OCI-LY7 (cell line): ENCODE measurements around the gene OVCH2. TPM values are rescaled to one million over a fixed set of nuclear protein-coding genes. Genes with fewer than 3 reads are reported as not detected.
A peak's percentile ranks its signal among the peaks of the same experiment; 100 is the strongest.

Experiments
- BruUV-seq: library from RNA; stranded (reverse); fragments of 400-500 nt; replicated peaks from 2 replicates; lab custom pipeline; 2021; lab: Mats Ljungman, UMichigan
- CTCF ChIA-PET: fragments of 300-600 bp; sonication (Branson Sonifier 250); formaldehyde crosslinking; loops from one replicate; lab custom pipeline; 2022; ENCODE audit warnings: antibody characterized with exemption; ENCODE audit not compliant: unreplicated experiment; lab: Charles Lee
- POLR2A ChIA-PET: fragments of 300-600 bp; sonication (Branson Sonifier 250); formaldehyde crosslinking; loops from one replicate; lab custom pipeline; 2022; ENCODE audit warnings: antibody characterized with exemption; lab: Charles Lee
- DNase-seq: peaks from one replicate; pipeline ENCODE4 v3.0.0-alpha.2; 2015; ENCODE audit warnings: low spot score
- H2AFZ ChIP-seq: fragments of 200-600 bp; sonication (generic), shearing (Covaris generic); 2 replicates; pipeline ENCODE4 v1.6.1; 2014; ENCODE audit warnings: mild to moderate bottlenecking, antibody characterized with exemption, low read length, moderate library complexity
- H3K27ac ChIP-seq: fragments of 200-600 bp; sonication (generic); 2 replicates; pipeline ENCODE4 v1.5.1; 2014; ENCODE audit warnings: mixed run types, low read depth, mild to moderate bottlenecking, moderate library complexity, low read length, inconsistent platforms; ENCODE audit not compliant: poor library complexity, severe bottlenecking
- H3K36me3 ChIP-seq: fragments of 200-600 bp; sonication (generic); 2 replicates; pipeline ENCODE4 v1.6.1; 2014; ENCODE audit warnings: mild to moderate bottlenecking, antibody characterized with exemption, low read length, moderate library complexity, mixed read lengths; ENCODE audit not compliant: insufficient read depth
- H3K4me1 ChIP-seq: fragments of 200-600 bp; sonication (generic); 2 replicates; pipeline ENCODE4 v1.5.1; 2014; ENCODE audit warnings: mild to moderate bottlenecking, low read length; ENCODE audit not compliant: insufficient read depth, poor library complexity, severe bottlenecking
- H3K4me2 ChIP-seq: fragments of 200-600 bp; sonication (generic); 2 replicates; pipeline ENCODE4 v1.6.1; 2014; ENCODE audit warnings: mild to moderate bottlenecking, low read length
- H3K4me3 ChIP-seq: fragments of 200-600 bp; sonication (generic); 2 replicates; pipeline ENCODE4 v1.5.1; 2014; ENCODE audit warnings: mild to moderate bottlenecking, low read depth, low read length; ENCODE audit not compliant: poor library complexity, severe bottlenecking
- H3K79me2 ChIP-seq: fragments of 200-600 bp; sonication (generic); 2 replicates; pipeline ENCODE4 v1.6.1; 2016; ENCODE audit warnings: low read depth, mild to moderate bottlenecking, low read length, moderate library complexity, mixed read lengths; ENCODE audit not compliant: insufficient read depth
- H3K9me2 ChIP-seq: fragments of 200-600 bp; sonication (generic); 2 replicates; pipeline ENCODE4 v1.6.1; 2016; ENCODE audit warnings: mild to moderate bottlenecking, low read length, mixed read lengths; ENCODE audit not compliant: insufficient read depth
- H3K9me3 ChIP-seq: fragments of 200-600 bp; sonication (generic); 2 replicates; pipeline ENCODE4 v1.6.1; 2014; ENCODE audit warnings: mild to moderate bottlenecking, mixed run types, low read length, mixed read lengths
- H4K20me1 ChIP-seq: fragments of 200-600 bp; sonication (generic); 2 replicates; pipeline ENCODE4 v1.6.1; 2014; ENCODE audit warnings: mild to moderate bottlenecking, antibody characterized with exemption, low read length, moderate library complexity, mixed read lengths; ENCODE audit not compliant: insufficient read depth
- EZH2phosphoT487 ChIP-seq: fragments of 200-600 bp; sonication (generic); IDR thresholded peaks from 2 replicates; pipeline ENCODE4 v1.6.1; 2018; ENCODE audit warnings: low read depth, borderline replicate concordance, mild to moderate bottlenecking, mixed run types, antibody characterized with exemption, low read length, moderate library complexity, mixed read lengths
- intact Hi-C: fragments of 100-400 bp; cut with micrococcal nuclease; formaldehyde crosslinking; loops from one replicate; pipeline ENCODE4 v1.10.0; 2022; ENCODE audit not compliant: unreplicated experiment
- total RNA-seq, 2 experiments: library from RNA; depleted of rRNA in 1 of 2; stranded (reverse); fragments of >200 nt in 1 of 2; shearing (Covaris generic) in 1 of 2; gene quantifications; 2 replicates each; pipeline ENCODE4 v1.2.3, GENCODE V29; 2014 to 2022
- TF ChIP-seq, protein P1 (sequence below): fragments of 200-600 bp; sonication (generic); conservative IDR thresholded peaks from 2 replicates; pipeline ENCODE4 v1.5.1; 2014; ENCODE audit warnings: mild to moderate bottlenecking, antibody characterized with exemption, low read length, moderate library complexity, mixed read lengths

Gene OVCH2
- total RNA-seq, 2 experiments from 2014 or later = not detected

DNA sequence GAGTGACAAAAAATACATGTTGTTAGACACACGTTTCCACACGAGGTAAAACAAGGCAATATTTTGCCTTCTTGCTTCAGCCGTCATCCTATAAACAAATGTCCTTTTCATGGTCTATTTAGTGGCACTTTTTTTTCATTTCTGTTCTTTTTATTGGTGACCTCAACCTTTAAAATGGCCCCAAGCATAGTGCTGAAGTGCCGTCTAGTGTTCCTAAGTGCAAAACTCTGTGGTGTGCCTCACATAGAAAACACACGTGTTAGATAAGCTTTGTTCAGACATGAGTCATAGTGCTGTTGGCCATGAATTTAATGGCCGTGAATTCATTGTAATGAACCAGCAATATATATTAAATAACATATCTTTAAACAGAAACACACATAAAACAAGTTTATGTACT, 15.6 kb downstream of the OVCH2 start:
- Histone ChIP-seq H3K9me2 (no peaks in the 10 kb centered on the region), H3K4me3 (no peak overlapping the region), H3K4me1 (no peaks in the 10 kb centered on the region), H3K9me3 (no peaks in the 10 kb centered on the region), H3K36me3 (no peaks in the 10 kb centered on the region), H3K4me2 (no peak overlapping the region), H3K27ac (no peak overlapping the region), H3K79me2 (no peaks in the 10 kb centered on the region), H4K20me1 (no peaks in the 10 kb centered on the region), H2AFZ (0 out of 2 replicates have a peak overlapping the region, but pooled peaks have one; percentile 27)
- DNase-seq = no peak
- ChIA-PET POLR2A (no interaction called here), CTCF (no interaction called here)
- intact Hi-C loops = loop anchor here (5.0 kb wide), 1 partner anchor 248 kb away; no protein-coding TSS in a partner anchor
- BruUV-seq = no TSS peak
- TF ChIP-seq EZH2phosphoT487 = no peak
- TF ChIP-seq, protein P1, sequence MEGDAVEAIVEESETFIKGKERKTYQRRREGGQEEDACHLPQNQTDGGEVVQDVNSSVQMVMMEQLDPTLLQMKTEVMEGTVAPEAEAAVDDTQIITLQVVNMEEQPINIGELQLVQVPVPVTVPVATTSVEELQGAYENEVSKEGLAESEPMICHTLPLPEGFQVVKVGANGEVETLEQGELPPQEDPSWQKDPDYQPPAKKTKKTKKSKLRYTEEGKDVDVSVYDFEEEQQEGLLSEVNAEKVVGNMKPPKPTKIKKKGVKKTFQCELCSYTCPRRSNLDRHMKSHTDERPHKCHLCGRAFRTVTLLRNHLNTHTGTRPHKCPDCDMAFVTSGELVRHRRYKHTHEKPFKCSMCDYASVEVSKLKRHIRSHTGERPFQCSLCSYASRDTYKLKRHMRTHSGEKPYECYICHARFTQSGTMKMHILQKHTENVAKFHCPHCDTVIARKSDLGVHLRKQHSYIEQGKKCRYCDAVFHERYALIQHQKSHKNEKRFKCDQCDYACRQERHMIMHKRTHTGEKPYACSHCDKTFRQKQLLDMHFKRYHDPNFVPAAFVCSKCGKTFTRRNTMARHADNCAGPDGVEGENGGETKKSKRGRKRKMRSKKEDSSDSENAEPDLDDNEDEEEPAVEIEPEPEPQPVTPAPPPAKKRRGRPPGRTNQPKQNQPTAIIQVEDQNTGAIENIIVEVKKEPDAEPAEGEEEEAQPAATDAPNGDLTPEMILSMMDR = no peak

DNA sequence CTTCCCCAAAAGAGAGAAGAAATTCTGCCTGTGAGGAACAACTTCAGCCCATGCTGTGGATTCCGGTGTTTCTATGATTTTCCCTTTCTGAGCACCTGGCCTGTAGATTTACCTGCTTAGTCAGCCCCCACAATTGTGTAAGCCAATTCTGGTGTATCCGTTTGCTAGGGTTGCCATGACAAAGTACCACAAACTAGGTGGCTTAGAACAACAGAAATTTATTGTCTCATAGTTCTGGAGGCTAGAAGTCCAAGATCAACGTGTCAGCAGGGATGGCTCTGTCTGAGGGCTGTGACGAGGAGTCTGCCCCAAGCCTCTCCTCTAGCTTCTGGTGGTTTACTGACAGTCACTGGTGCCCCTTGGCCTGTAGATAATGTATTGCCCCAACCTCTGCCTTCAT, 17.0 kb downstream of the OVCH2 start:
- no peak overlapping the region for H3K27ac ChIP-seq
- no peaks in the 10 kb centered on the region for H3K4me1 ChIP-seq
- POLR2A ChIA-PET = no interaction called here
- DNase-seq = no peak
- no TSS peak for BruUV-seq
- H3K36me3 ChIP-seq = no peaks in the 10 kb centered on the region
- no peak overlapping the region for H3K4me2 ChIP-seq
- H3K9me2 ChIP-seq = no peaks in the 10 kb centered on the region
- H3K4me3 ChIP-seq = no peak overlapping the region
- no peaks in the 10 kb centered on the region for H3K9me3 ChIP-seq
- intact Hi-C loops = no loop called here
- no peaks in the 10 kb centered on the region for H3K79me2 ChIP-seq
- CTCF ChIA-PET = no interaction called here
- no peak overlapping the region for H2AFZ ChIP-seq
- no peaks in the 10 kb centered on the region for H4K20me1 ChIP-seq
- TF ChIP-seq, protein P1 = no peak
- no peak for TF ChIP-seq EZH2phosphoT487

- H3K27ac ChIP-seq = no peak overlapping the region
- H3K4me3 ChIP-seq = no peak overlapping the region
- H3K9me2 ChIP-seq = no peaks in the 10 kb centered on the region
- intact Hi-C loops = loop anchor here (1.0 kb wide), 1 partner anchor 175 kb away; the partner anchor contains the start of gene PPFIBP2
- ChIA-PET CTCF (no interaction called here), POLR2A (no interaction called here)
- H3K36me3 ChIP-seq = no peaks in the 10 kb centered on the region
- peak; percentile 60 for DNase-seq
- no peaks in the 10 kb centered on the region for H3K9me3 ChIP-seq
- no TSS peak for BruUV-seq
- H3K4me1 ChIP-seq = no peaks in the 10 kb centered on the region
- TF ChIP-seq, protein P1 = peak; percentile 94
- no peak for TF ChIP-seq EZH2phosphoT487
- H3K4me2 ChIP-seq = no peak overlapping the region
- H4K20me1 ChIP-seq = no peaks in the 10 kb centered on the region
- H3K79me2 ChIP-seq = no peaks in the 10 kb centered on the region
- H2AFZ ChIP-seq = no peak overlapping the region
Observed at GRCh38 chr11:7688238-7688826, 17.9 kb downstream of the OVCH2 start.
